Measurements from ENCODE around the gene AMDHD1.
A peak's percentile ranks its signal among the peaks of the same experiment; 100 is the strongest.

Gene AMDHD1

DNA sequence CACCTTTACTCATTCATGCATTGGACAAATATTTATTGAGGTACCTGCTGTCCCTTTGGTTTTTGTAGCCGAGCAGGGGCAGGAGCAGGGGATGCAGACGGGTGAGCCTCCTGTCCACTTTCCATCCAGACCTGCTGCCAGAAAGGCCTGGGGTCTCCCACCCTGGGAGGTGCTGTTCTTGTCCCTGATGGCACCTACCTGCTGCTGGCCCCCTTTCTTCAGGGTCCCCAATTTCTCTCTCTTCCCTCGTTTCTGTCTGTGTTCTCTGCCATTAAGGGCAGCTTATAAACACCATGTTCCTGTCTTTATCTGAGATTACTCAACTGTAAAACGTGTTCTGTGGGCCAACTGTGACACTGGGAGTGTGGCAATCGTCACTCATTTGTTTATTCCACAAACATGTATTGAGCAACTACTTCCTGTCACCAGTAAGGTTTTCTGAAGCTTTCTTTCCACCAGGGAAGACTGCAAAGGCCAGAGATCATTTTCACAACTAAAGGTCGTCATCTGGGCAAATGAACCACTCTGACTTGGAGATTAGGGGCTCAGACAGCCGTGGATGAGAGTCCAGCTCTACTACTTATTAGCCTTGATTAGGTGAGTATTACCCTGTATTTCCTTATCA lies 53.0 kb downstream of the AMDHD1 start, which contains the start of gene HAL:
Gene HAL (minus strand): TSS at position 311 of the 625 bp plus-strand sequence. CDS start 434 bp downstream, outside the sequence.
- no peak for DNase-seq (ENCODE audit: low spot score)

DNA sequence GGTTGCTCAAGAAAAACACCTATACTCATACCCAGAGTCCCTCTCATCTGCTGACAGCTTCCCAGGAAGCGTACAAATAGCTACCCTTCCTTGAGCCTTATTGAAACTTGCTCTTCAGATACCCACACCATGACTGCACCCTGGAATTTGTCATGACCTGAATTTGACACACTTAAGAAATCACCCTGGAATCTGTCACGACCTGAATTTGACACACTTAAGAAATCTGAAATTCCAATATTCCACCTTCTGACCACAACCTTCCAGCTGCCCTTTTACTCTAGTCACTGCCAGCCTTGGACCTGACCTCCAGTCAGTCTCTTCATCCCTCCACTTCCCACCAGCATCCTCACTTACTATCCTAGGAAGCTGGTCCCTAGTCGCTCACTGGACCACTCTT lies 54.1 kb downstream of the AMDHD1 start:
- DNase-seq (ENCODE audit: low spot score) = no peak

DNA sequence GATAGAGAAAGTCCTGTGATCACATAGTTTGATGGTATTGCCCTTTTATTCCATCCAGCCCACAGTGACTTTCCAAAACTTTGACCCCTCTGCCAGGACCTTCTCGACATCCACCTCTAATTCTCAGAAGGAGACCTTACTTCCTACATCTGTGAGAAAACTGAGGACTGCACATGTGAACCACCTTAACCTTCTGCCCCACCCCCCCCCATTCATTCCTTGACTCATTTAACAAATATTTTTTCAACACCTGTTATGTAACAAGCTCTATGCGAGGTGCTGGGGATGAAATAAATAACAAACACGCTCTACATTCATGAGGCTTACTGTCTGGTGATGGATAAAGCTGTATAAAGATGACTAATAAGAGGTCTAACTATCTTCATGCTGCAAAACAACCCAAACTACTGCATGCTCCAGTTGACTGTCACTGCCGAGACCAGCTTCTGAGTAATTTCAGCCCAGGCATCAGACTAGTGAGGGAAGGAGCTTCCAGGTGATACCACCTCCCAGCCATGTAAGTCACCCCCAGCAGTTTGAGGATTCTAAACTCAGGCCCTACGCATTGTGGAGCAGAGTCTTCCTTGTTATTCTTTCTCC lies 54.9 kb downstream of the AMDHD1 start:
- no peak for DNase-seq (ENCODE audit: low spot score)

DNA sequence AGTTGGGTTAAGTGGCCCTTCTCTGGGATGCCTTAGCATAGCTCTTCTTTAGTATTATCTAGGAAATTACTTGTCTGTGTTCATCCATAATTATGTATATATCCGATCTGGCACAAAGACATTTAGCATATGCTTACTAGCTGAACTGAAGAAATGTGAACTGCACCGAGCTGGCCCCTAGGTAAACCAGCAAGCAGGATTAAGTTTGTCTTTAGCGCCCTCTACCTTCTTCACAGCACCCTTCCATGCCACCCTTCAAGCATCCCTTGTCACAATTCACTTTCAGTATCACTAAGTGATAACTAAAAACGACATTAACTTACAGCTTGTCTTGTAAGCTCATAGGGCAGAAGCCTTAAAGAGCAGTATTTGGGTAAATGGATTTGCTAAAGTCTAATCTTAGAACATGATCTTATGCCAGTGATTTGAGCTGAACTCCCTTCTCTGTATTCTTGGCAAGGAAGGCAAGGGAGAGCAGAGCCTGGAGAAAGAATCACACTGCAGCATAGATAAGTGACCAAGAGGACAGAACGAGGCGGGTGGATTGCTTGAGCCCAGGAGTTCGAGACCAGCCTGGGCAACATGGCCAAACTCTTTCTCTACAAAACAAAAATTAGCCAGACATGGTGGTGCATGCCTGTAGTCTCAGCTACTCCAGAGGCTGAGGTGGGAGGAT lies 55.6 kb downstream of the AMDHD1 start:
- peak; percentile 75 for DNase-seq (ENCODE audit: low spot score)

DNA sequence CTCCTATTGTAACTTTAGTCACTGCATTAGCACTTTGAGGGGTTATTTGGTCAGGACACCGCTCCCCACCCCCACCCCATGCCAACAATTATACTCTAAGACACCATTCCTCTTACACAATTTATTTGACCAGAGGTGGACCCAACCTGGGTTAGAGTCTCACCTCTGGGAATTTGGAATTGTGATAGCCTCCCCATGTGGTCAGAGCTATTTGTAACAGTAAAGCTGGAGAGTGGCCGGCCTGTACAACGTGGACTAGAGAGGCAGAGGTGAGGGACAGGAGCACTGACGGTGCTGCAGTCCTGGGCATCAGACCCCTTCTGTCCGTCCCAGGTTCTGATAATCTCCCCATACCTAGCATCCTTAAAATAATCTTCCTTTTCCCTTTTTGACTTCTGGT lies 56.4 kb downstream of the AMDHD1 start:
- no peak for DNase-seq (ENCODE audit: low spot score)

DNA sequence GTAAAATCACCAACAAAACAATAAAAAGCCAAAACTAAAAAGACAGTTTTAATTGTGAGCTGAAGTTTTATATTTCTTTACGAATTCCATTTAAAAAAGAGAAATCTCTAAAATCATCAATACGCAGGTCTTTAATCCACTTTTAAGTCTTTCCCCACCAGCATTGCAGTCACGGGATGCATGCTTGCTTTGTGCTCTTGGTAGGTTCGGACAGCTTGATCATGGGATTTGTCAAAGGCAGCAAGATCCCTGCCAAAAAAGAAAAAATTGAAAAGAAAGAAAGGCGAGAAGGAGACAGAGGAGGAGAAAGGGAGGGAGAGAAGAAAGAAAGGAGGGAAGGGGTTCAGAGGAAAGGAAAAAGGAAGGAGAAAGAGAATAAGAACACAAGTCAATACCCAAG lies 57.7 kb downstream of the AMDHD1 start:
- no peak for DNase-seq (ENCODE audit: low spot score)

DNA sequence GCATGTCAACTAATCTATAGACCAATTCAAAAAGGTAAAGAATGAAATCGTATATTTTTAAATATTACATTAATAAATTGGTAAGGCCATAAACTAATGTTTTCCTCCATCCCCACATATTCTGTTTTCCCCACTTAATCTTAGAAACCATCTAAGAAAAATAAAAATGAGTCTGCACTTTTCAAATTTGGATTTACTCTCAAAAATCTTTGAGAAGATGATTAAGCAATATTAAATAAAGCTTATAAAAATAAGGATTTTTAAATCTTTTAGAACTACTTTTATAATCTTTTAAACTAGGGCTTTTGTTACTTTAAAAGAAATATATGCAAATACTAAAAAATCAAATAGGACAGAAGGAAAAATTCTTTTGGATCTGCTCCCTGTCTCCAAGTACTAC lies 63.6 kb downstream of the AMDHD1 start:
- DNase-seq (ENCODE audit: low spot score) = no peak

DNA sequence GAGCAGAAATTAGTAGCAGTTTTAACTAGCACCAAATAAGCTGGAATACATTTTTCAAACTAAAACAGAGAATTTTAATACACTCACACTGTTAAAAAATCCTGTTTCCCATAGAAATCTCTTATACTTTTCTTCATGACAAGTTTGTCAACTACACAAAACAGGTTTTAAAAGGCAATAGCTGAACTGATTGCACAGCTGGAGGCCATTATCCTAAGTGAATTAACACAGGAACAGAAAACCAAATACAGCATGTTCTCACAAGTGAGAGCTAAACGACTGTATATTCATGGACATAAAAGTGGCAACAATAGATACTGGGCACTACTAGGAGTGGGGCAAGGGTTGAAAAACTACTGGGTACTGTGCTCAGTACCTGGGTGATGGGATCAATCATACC lies 64.6 kb downstream of the AMDHD1 start:
- no peak for DNase-seq (ENCODE audit: low spot score)

DNA sequence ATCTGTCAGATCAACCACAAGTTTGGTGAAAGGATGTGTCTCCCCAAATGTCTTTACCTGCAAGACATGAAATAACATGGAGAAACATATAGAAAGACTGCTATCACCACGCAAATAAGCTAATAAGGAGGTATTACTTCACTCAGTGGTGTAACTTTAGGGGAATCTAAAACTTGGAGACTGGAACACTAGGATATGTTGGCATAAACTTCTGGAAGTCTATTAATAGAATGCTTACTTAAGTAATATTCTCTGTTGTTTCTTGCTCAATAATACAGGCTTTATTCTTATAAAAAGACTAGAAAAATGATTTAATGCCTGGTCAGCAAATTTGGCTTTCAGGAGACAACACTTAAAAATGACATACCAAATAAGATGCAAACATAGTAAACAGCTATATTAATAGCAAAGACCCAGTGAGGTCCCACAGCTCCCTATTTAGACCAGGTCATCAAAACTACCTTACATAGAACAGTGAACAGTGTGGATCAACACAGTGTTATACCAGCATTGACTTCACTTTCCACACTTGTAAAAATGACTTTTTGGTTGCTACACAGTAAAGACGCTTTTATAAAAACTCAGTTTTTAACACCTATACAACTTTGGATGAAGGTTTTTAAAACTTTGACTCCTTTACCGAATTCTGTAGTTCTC lies 71.9 kb downstream of the AMDHD1 start:
- DNase-seq (ENCODE audit: low spot score) = no peak

DNA sequence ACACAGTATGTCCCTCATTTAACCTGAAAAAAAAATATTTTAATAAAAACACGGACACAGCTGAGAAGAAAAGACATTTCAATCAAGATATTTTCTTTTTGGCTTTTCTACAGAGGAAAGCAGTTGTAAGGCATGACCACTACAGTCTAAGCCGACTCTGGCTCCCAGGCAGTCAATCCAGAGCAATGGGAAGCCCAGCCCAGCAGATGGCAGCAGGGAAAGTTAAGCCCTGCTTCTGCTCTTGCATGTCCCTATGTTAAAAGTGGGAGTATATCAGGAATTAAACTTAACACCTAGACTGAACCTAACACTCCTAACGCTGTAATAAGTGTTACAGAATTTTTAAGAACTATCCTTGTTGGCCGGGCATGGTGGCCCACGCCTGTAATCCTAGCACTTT lies 72.5 kb downstream of the AMDHD1 start:
- DNase-seq (ENCODE audit: low spot score) = peak; percentile 23
